ENCODE results near the gene MARF1. TPM values are rescaled to one million over a fixed set of nuclear protein-coding genes. Genes with fewer than 3 reads are reported as not detected.
"Not testable (repeated sequence)": the region's sequence is repeated elsewhere in the genome, so short reads cannot be mapped to it uniquely, and the experiment has no call there.

The MARF1 gene
- total RNA-seq, 1 donor from 2014 or later, result 97.1 TPM

- intact Hi-C loops (cut with DNase I), result no loop called here
- no peaks in the 10 kb centered on the region for H3K27me3 ChIP-seq
- TF ChIP-seq, protein P1, sequence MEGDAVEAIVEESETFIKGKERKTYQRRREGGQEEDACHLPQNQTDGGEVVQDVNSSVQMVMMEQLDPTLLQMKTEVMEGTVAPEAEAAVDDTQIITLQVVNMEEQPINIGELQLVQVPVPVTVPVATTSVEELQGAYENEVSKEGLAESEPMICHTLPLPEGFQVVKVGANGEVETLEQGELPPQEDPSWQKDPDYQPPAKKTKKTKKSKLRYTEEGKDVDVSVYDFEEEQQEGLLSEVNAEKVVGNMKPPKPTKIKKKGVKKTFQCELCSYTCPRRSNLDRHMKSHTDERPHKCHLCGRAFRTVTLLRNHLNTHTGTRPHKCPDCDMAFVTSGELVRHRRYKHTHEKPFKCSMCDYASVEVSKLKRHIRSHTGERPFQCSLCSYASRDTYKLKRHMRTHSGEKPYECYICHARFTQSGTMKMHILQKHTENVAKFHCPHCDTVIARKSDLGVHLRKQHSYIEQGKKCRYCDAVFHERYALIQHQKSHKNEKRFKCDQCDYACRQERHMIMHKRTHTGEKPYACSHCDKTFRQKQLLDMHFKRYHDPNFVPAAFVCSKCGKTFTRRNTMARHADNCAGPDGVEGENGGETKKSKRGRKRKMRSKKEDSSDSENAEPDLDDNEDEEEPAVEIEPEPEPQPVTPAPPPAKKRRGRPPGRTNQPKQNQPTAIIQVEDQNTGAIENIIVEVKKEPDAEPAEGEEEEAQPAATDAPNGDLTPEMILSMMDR (IDR thresholded peaks at IDR 0.05), result no peak
Measured at GRCh38 chr16:15578824-15579223, 64.1 kb downstream of the MARF1 start.

GRCh38 chr16:15576960-15577958, 65.7 kb downstream of the MARF1 start:
- ATAC-seq (no peak), DNase-seq (no peak)
- H3K9me3 ChIP-seq, result no peaks in the 10 kb centered on the region
- intact Hi-C loops (cut with DNase I), result no loop called here
- H3K4me1 ChIP-seq, result peaks cover 7% of the 10 kb centered on the region
- H3K36me3 ChIP-seq, result no peaks in the 10 kb centered on the region
- no peaks in the 10 kb centered on the region for H3K27me3 ChIP-seq
- no peak overlapping the region for H3K27ac ChIP-seq
- H3K4me3 ChIP-seq, result no peak overlapping the region
- TF ChIP-seq, protein P1 (IDR thresholded peaks at IDR 0.05), result no peak

More at GRCh38 chr16:15578824-15579223, 64.1 kb downstream of the MARF1 start:
- Histone ChIP-seq H3K36me3 (peaks cover 8% of the 10 kb centered on the region), H3K9me3 (no peaks in the 10 kb centered on the region), H3K4me1 (peaks cover 5% of the 10 kb centered on the region), H3K27ac (no peak overlapping the region), H3K4me3 (no peak overlapping the region)
- DNase-seq, result no peak
- ATAC-seq, result no peak

DNA sequence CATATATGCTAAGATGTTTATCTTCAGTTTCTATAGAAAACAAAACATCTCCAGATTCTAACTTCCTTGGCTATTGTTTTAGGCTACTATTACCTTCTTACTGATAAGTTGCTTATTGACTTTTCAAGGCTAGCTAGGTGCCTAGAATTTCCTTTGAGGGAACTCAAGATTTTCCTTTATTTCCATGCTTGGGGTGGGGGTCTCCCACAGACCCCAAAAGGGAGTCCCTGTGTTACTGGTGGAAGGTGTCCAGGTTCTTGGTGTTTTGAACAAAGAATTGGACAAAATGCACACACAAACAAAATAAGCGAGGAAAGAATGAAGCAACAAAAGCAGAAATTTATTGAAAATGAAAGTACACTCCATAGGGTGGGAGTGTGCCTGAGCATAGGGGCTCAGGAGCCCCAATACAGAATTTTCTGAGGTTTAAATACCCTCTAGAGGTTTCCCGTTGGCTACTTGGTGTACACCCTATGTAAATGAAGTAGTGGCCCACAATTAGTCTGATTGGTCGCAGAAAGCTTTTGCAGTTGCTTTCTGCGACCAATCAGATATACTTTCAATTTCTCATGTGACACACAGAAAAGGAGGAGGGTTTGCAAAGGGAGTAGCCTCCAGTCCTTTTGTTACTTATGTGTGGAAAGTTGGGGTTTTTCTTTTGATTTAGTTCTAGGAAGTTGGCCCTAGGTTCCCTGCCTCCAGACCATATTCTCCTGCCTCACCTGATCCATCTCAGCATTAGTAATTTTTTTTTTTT, 67.5 kb downstream of the MARF1 start:
- TF ChIP-seq, protein P1 (IDR thresholded peaks at IDR 0.05), result no peak
- Histone ChIP-seq H3K4me1 (peaks cover 8% of the 10 kb centered on the region), H3K4me3 (no peak overlapping the region), H3K36me3 (no peaks in the 10 kb centered on the region), H3K9me3 (no peaks in the 10 kb centered on the region), H3K27me3 (no peaks in the 10 kb centered on the region), H3K27ac (no peak overlapping the region)
- no peak for ATAC-seq
- no peak for DNase-seq
- intact Hi-C loops (cut with DNase I), result no loop called here

GRCh38 chr16:15574614-15574948, 68.4 kb downstream of the MARF1 start:
- TF ChIP-seq, protein P1 (IDR thresholded peaks at IDR 0.05), result no peak
- DNase-seq, result no peak
- Histone ChIP-seq H3K4me3 (no peak overlapping the region), H3K9me3 (no peaks in the 10 kb centered on the region), H3K36me3 (no peaks in the 10 kb centered on the region), H3K4me1 (peaks cover 8% of the 10 kb centered on the region), H3K27ac (no peak overlapping the region), H3K27me3 (no peaks in the 10 kb centered on the region)
- ATAC-seq, result no peak
- intact Hi-C loops (cut with DNase I), result no loop called here

DNA sequence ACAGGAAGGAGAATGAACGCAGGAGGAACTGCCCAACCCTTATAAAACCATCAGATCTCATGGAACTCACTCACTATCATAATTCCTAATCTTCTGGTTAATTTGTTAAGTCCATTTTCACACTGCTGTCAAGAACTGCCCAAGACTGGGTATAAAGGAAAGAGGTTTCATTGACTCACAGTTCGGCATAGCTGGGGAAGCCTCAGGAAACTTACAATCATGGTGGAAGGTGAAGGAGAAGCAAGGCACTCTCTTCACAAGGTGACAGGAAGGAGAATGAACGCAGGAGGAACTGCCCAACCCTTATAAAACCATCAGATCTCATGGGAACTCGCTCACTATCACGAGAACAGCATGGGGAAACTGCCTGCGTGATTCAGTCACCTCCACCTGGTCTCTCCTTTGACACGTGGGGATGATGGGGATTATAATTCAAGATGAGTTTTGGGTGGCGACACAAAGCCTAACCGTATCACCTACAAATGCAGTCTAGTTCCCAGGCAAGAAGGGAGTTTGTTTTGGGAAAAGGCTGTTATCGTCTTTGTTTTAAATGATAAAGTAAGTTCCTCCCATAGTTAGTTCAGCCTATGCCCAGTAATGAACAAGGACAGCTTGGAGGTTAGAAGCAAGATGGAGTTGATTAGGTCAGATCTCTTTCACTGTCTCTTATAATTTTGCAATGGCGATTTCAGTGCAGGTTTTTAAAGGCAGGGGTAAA, 68.9 kb downstream of the MARF1 start:
- intact Hi-C loops (cut with DNase I); H3K4me3 ChIP-seq; H3K27me3 ChIP-seq; DNase-seq; ATAC-seq; H3K27ac ChIP-seq; H3K9me3 ChIP-seq; H3K4me1 ChIP-seq; H3K36me3 ChIP-seq: not testable (repeated sequence)
